Ishikawa (cell line): ENCODE measurements around the gene RNF111.

Experiments
- CEBPB ChIP-seq: IDR thresholded peaks from 2 replicates; pipeline ENCODE4 v1.6.1; 2012
- CREB1 ChIP-seq: IDR thresholded peaks from 2 replicates; pipeline ENCODE4 v1.6.1; 2012; ENCODE audit warnings: low read depth
- REST ChIP-seq: IDR thresholded peaks from 2 replicates; pipeline ENCODE4 v1.6.1; 2012; ENCODE audit warnings: low read depth, mild to moderate bottlenecking
- YY1 ChIP-seq: IDR thresholded peaks from 2 replicates; pipeline ENCODE4 v1.6.1; 2012; ENCODE audit warnings: low read depth

- TF ChIP-seq CREB1 (no peak), CEBPB (no peak), REST (no peak), YY1 (no peak)
Measured at GRCh38 chr15:58992181-58992580, 4.7 kb downstream of the RNF111 start.
